Measurements from ENCODE around the gene MYO15A. TPM values are rescaled to one million over a fixed set of nuclear protein-coding genes. Genes with fewer than 3 reads are reported as not detected.

Gene MYO15A
- total and polyA plus RNA-seq, 2 experiments from 2014 or later: 1.0 to 2.2 TPM

- no peak for TF ChIP-seq ZNF114 (CRISPR knock-in tag; IDR thresholded peaks at IDR 0.05)
- no peak for TF ChIP-seq STAT1 (IDR thresholded peaks at IDR 0.05; ENCODE audit: unreplicated experiment)
- TF ChIP-seq, protein P1, sequence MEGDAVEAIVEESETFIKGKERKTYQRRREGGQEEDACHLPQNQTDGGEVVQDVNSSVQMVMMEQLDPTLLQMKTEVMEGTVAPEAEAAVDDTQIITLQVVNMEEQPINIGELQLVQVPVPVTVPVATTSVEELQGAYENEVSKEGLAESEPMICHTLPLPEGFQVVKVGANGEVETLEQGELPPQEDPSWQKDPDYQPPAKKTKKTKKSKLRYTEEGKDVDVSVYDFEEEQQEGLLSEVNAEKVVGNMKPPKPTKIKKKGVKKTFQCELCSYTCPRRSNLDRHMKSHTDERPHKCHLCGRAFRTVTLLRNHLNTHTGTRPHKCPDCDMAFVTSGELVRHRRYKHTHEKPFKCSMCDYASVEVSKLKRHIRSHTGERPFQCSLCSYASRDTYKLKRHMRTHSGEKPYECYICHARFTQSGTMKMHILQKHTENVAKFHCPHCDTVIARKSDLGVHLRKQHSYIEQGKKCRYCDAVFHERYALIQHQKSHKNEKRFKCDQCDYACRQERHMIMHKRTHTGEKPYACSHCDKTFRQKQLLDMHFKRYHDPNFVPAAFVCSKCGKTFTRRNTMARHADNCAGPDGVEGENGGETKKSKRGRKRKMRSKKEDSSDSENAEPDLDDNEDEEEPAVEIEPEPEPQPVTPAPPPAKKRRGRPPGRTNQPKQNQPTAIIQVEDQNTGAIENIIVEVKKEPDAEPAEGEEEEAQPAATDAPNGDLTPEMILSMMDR (conservative IDR thresholded peaks at IDR 0.05; ENCODE audit: low read depth in 2 of 2): no peak
- TF ChIP-seq, protein P2, sequence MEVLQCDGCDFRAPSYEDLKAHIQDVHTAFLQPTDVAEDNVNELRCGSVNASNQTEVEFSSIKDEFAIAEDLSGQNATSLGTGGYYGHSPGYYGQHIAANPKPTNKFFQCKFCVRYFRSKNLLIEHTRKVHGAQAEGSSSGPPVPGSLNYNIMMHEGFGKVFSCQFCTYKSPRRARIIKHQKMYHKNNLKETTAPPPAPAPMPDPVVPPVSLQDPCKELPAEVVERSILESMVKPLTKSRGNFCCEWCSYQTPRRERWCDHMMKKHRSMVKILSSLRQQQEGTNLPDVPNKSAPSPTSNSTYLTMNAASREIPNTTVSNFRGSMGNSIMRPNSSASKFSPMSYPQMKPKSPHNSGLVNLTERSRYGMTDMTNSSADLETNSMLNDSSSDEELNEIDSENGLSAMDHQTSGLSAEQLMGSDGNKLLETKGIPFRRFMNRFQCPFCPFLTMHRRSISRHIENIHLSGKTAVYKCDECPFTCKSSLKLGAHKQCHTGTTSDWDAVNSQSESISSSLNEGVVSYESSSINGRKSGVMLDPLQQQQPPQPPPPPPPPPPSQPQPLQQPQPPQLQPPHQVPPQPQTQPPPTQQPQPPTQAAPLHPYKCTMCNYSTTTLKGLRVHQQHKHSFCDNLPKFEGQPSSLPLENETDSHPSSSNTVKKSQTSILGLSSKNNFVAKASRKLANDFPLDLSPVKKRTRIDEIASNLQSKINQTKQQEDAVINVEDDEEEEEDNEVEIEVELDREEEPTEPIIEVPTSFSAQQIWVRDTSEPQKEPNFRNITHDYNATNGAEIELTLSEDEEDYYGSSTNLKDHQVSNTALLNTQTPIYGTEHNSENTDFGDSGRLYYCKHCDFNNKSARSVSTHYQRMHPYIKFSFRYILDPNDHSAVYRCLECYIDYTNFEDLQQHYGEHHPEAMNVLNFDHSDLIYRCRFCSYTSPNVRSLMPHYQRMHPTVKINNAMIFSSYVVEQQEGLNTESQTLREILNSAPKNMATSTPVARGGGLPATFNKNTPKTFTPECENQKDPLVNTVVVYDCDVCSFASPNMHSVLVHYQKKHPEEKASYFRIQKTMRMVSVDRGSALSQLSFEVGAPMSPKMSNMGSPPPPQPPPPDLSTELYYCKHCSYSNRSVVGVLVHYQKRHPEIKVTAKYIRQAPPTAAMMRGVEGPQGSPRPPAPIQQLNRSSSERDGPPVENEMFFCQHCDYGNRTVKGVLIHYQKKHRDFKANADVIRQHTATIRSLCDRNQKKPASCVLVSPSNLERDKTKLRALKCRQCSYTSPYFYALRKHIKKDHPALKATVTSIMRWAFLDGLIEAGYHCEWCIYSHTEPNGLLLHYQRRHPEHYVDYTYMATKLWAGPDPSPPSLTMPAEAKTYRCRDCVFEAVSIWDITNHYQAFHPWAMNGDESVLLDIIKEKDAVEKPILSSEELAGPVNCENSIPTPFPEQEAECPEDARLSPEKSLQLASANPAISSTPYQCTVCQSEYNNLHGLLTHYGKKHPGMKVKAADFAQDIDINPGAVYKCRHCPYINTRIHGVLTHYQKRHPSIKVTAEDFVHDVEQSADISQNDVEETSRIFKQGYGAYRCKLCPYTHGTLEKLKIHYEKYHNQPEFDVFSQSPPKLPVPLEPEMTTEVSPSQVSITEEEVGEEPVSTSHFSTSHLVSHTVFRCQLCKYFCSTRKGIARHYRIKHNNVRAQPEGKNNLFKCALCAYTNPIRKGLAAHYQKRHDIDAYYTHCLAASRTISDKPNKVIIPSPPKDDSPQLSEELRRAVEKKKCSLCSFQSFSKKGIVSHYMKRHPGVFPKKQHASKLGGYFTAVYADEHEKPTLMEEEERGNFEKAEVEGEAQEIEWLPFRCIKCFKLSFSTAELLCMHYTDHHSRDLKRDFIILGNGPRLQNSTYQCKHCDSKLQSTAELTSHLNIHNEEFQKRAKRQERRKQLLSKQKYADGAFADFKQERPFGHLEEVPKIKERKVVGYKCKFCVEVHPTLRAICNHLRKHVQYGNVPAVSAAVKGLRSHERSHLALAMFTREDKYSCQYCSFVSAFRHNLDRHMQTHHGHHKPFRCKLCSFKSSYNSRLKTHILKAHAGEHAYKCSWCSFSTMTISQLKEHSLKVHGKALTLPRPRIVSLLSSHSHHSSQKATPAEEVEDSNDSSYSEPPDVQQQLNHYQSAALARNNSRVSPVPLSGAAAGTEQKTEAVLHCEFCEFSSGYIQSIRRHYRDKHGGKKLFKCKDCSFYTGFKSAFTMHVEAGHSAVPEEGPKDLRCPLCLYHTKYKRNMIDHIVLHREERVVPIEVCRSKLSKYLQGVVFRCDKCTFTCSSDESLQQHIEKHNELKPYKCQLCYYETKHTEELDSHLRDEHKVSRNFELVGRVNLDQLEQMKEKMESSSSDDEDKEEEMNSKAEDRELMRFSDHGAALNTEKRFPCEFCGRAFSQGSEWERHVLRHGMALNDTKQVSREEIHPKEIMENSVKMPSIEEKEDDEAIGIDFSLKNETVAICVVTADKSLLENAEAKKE (CRISPR knock-in tag; IDR thresholded peaks at IDR 0.05): no peak
- no peak for TF ChIP-seq CREB1 (CRISPR knock-in tag; IDR thresholded peaks at IDR 0.05; ENCODE audit: low read depth)
- no peak for TF ChIP-seq EZH2 (IDR thresholded peaks at IDR 0.05; ENCODE audit: low read depth, unreplicated experiment)
- no peak for TF ChIP-seq JUNB (IDR thresholded peaks at IDR 0.05; ENCODE audit: unreplicated experiment)
- TF ChIP-seq EZH2phosphoT487 (IDR thresholded peaks at IDR 0.05; ENCODE audit: unreplicated experiment): no peak
- TF ChIP-seq ETS1 (IDR thresholded peaks at IDR 0.05): no peak
- TF ChIP-seq, protein P3, sequence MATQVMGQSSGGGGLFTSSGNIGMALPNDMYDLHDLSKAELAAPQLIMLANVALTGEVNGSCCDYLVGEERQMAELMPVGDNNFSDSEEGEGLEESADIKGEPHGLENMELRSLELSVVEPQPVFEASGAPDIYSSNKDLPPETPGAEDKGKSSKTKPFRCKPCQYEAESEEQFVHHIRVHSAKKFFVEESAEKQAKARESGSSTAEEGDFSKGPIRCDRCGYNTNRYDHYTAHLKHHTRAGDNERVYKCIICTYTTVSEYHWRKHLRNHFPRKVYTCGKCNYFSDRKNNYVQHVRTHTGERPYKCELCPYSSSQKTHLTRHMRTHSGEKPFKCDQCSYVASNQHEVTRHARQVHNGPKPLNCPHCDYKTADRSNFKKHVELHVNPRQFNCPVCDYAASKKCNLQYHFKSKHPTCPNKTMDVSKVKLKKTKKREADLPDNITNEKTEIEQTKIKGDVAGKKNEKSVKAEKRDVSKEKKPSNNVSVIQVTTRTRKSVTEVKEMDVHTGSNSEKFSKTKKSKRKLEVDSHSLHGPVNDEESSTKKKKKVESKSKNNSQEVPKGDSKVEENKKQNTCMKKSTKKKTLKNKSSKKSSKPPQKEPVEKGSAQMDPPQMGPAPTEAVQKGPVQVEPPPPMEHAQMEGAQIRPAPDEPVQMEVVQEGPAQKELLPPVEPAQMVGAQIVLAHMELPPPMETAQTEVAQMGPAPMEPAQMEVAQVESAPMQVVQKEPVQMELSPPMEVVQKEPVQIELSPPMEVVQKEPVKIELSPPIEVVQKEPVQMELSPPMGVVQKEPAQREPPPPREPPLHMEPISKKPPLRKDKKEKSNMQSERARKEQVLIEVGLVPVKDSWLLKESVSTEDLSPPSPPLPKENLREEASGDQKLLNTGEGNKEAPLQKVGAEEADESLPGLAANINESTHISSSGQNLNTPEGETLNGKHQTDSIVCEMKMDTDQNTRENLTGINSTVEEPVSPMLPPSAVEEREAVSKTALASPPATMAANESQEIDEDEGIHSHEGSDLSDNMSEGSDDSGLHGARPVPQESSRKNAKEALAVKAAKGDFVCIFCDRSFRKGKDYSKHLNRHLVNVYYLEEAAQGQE (IDR thresholded peaks at IDR 0.05; ENCODE audit: unreplicated experiment): no peak
- no peak for TF ChIP-seq NANOG (IDR thresholded peaks at IDR 0.05; ENCODE audit: borderline replicate concordance)
- no peak for TF ChIP-seq POLR2AphosphoS5 (IDR thresholded peaks at IDR 0.05; ENCODE audit: low read depth)
- no peak for TF ChIP-seq ZNF331 (CRISPR knock-in tag; IDR thresholded peaks at IDR 0.05; ENCODE audit: low read depth)
- Histone ChIP-seq H3K4me2 (no peak overlapping the region), H3K9me2 (ENCODE audit: insufficient read depth) (no peaks in the 10 kb centered on the region)
Observed at GRCh38 chr17:18089613-18090012, 18.9 kb upstream of the MYO15A start.

More at GRCh38 chr17:18089613-18090012, 18.9 kb upstream of the MYO15A start:
- Histone ChIP-seq H3K4me1 (ENCODE audit: insufficient read depth) (peaks cover 8% of the 10 kb centered on the region), H4K20me1 (replicated peaks; ENCODE audit: insufficient read depth) (no peaks in the 10 kb centered on the region; the same call in 1 of the 2 replicates), H3K36me3 (ENCODE audit: insufficient read depth) (0 out of 2 replicates have a peak, but pooled peaks cover 4% of the 10 kb centered on the region), H3K4me3 (no peak overlapping the region), H3K27ac (ENCODE audit: low read depth) (no peak overlapping the region), H3F3A (replicated peaks; ENCODE audit: low read depth) (peaks cover 8% of the 10 kb centered on the region; the same call in 1 of the 2 replicates), H3K79me2 (replicated peaks; ENCODE audit: insufficient read depth) (peaks cover 20% of the 10 kb centered on the region), H3K27me3 (ENCODE audit: insufficient read depth) (no peaks in the 10 kb centered on the region), H2AFZ (no peak overlapping the region)
- Mint-ChIP-seq H3K4me3 (peak overlapping the region; percentile 99; the same call in 2 of the 3 replicates), H3K27me3 (ENCODE audit: insufficient read depth, low read depth, poor library complexity) (peaks cover 14% of the 10 kb centered on the region), H3K36me3 (ENCODE audit: low read depth) (peaks cover 7% of the 10 kb centered on the region), H3K27ac (no peak overlapping the region; the same call in 1 of the 2 replicates), H3K9me3 (no peaks in the 10 kb centered on the region; the same call in 1 of the 3 replicates), H3K4me1 (peaks cover 8% of the 10 kb centered on the region; the same call in 2 of the 3 replicates)
- DNase-seq (ENCODE audit: low spot score): no peak
- ATAC-seq: no peak

Data from GM23338 (cell line).